Stomach (tissue), 9 donors: ENCODE data around the gene MSI1. TPM values are rescaled to one million over a fixed set of nuclear protein-coding genes. Genes with fewer than 3 reads are reported as not detected.

Experiments used
- DNase-seq, 2 donors: peaks; one replicate each; pipeline versions ENCODE4 v3.0.0 to v3.0.0-alpha.2; 2013 to 2019
- H3K27ac ChIP-seq, 5 donors: fragments of 200-600 bp in 4 of 5; sonication (generic) in 4 of 5; one replicate each; pipeline ENCODE4 v1.5.1; 2013 to 2019; ENCODE audit warnings: mild to moderate bottlenecking in 1 of 5, moderate library complexity in 1 of 5
- H3K27me3 ChIP-seq, 3 donors: fragments of 200-600 bp; sonication (generic); one replicate each; pipeline ENCODE4 v1.5.1; 2017 to 2019; ENCODE audit warnings: mixed run types in 1 of 3
- H3K36me3 ChIP-seq, 4 donors: fragments of 200-600 bp; sonication (generic); 1 replicate in 3 of 4; 2 replicates in 1 of 4; pipeline ENCODE4 v1.5.1; 2016 to 2019
- H3K4me1 ChIP-seq, 4 donors: fragments of 200-600 bp; sonication (generic); one replicate each; pipeline ENCODE4 v1.5.1; 2016 to 2019
- H3K4me3 ChIP-seq, 4 donors: fragments of 200-600 bp; sonication (generic) in 3 of 4; one replicate each; pipeline ENCODE4 v1.5.1; 2016 to 2019; ENCODE audit warnings: mild to moderate bottlenecking in 1 of 4
- H3K9me3 ChIP-seq, 4 donors: fragments of 200-600 bp; sonication (generic); one replicate each; pipeline ENCODE4 v1.5.1; 2016 to 2019
- EP300 ChIP-seq: sonication (generic); formaldehyde crosslinking; IDR thresholded peaks from one replicate; pipeline ENCODE4 v1.6.1; 2017; ENCODE audit warnings: antibody characterized with exemption
- POLR2A ChIP-seq, 4 donors: fragments of 450-650 bp; IDR thresholded peaks; one replicate each; pipeline ENCODE4 v1.6.1; 2016; ENCODE audit warnings: antibody characterized with exemption in 4 of 4, control low read depth in 2 of 4, mild to moderate bottlenecking in 1 of 4, moderate library complexity in 1 of 4
- POLR2AphosphoS5 ChIP-seq, 3 donors: sonication (generic); formaldehyde crosslinking; IDR thresholded peaks; one replicate each; pipeline ENCODE4 v1.6.1; 2016; ENCODE audit warnings: antibody characterized with exemption in 3 of 3
- WGBS, 5 donors: extraction: QIAGEN DNeasy Blood & Tissue Kit in 3 of 5; methylation state at CpG; one replicate each; pipeline versions ENCODE4 v1.1.5 to v1.1.7; 2013 to 2018; 5-methylcytosine and 5-hydroxymethylcytosine counted together
- intact Hi-C: fragments of 100-400 bp; cut with DNase I; formaldehyde crosslinking; loops from one replicate; pipeline ENCODE4 v1.15.1; 2023; ENCODE audit warnings: low total_unique reads
- polyA plus RNA-seq, 3 donors: library from polyadenylated mRNA; stranded (reverse); fragments of 200-250 nt; gene quantifications; one replicate each; pipeline ENCODE4 v1.2.3, GENCODE V29; 2013
- total RNA-seq, 5 donors: library from RNA; depleted of rRNA; stranded (reverse); fragments of >200 nt; gene quantifications; one replicate each; pipeline versions ENCODE4 v1.1.0 to v1.2.3, GENCODE V29; 2014 to 2016
- TF ChIP-seq, protein P1 (sequence below), 7 experiments: fragments of 450-650 bp in 4 of 7; fragments of 200-600 bp in 3 of 7; sonication (generic) in 3 of 7; IDR thresholded peaks; one replicate each; pipeline ENCODE4 v1.5.1; 2016 to 2019; ENCODE audit warnings: antibody characterized with exemption in 7 of 7, control low read depth in 2 of 7, mild to moderate bottlenecking in 1 of 7
- donor health status: healthy with polysubstance abuse.
- donor health status: Bipolar disorder and iron deficiency.
- donor health status: healthy.

MSI1 gene
- total and polyA plus RNA-seq, 8 donors = 0.58 to 7.1 (median 1.6) TPM; not detected in 2

DNA sequence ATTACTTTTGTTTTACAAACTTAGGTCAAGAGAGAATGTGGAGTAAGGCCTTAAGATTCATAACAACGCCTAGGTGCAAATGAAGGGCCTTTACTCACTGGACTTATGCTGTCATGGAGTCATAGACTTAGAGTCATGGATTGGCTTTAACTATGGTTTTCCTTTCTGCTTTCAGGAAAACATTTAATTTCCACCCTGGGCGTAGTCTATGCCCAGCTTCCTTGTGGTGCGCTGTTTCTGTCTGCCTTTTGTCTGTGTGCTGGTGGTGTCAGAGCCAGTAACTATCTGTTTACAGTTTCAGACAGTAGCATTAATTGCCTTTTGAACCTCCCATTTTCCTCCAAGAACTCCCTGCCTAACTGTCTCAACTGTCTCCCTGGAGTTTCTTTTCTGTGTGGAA is 37.1 kb upstream of the MSI1 start:
- Histone ChIP-seq H3K4me1 (no peaks in the 10 kb centered on the region), H3K27ac (no peak overlapping the region), H3K27me3 (no peaks in the 10 kb centered on the region), H3K4me3 (no peak overlapping the region), H3K36me3 (no peaks in the 10 kb centered on the region), H3K9me3 (no peaks in the 10 kb centered on the region)
- peak in 1 of 2 donors; percentile 17 for DNase-seq
- intact Hi-C loops = no loop called here
- TF ChIP-seq POLR2AphosphoS5 (IDR thresholded peaks at IDR 0.05) (no peak), EP300 (no peak), POLR2A (IDR thresholded peaks at IDR 0.05) (no peak)
- TF ChIP-seq, protein P1, sequence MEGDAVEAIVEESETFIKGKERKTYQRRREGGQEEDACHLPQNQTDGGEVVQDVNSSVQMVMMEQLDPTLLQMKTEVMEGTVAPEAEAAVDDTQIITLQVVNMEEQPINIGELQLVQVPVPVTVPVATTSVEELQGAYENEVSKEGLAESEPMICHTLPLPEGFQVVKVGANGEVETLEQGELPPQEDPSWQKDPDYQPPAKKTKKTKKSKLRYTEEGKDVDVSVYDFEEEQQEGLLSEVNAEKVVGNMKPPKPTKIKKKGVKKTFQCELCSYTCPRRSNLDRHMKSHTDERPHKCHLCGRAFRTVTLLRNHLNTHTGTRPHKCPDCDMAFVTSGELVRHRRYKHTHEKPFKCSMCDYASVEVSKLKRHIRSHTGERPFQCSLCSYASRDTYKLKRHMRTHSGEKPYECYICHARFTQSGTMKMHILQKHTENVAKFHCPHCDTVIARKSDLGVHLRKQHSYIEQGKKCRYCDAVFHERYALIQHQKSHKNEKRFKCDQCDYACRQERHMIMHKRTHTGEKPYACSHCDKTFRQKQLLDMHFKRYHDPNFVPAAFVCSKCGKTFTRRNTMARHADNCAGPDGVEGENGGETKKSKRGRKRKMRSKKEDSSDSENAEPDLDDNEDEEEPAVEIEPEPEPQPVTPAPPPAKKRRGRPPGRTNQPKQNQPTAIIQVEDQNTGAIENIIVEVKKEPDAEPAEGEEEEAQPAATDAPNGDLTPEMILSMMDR (IDR thresholded peaks at IDR 0.05) = no peak
- WGBS, 5 donors = 68 to 89% (median 81%) methylated on average over 3 of the region's 3 CpGs

DNA sequence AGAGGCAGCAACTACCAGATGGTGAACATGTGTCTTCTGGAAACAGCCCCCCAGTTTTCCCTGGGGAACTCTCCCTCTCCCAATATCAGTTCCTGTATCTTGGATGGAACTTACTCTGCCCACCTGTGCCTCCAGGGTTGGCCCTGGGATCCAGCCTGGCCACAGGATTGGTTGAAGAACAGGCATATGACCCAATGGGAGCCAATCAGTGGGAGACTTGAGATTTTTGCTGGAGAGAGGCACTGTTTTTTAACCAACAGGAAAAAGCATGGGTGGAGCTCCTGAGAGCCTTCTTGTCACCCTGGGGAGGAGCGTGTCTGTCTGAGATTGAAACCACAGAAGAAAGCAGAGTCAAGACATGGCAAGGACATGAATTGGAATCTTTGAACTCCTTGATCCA is 35.3 kb upstream of the MSI1 start:
- H3K4me3 ChIP-seq = no peak overlapping the region
- no peaks in the 10 kb centered on the region for H3K4me1 ChIP-seq
- no peak overlapping the region for H3K27ac ChIP-seq
- no peaks in the 10 kb centered on the region for H3K36me3 ChIP-seq
- intact Hi-C loops = no loop called here
- no peaks in the 10 kb centered on the region for H3K9me3 ChIP-seq
- H3K27me3 ChIP-seq = peaks cover 0 to 5% (median 0%) of the 10 kb centered on the region in 3 donors
- TF ChIP-seq POLR2A (IDR thresholded peaks at IDR 0.05) (no peak), POLR2AphosphoS5 (IDR thresholded peaks at IDR 0.05) (no peak), EP300 (no peak)
- TF ChIP-seq, protein P1 (IDR thresholded peaks at IDR 0.05) = no peak
- WGBS, 5 donors = 74 to 100% (median 83%) methylated on average over 1 of the region's 1 CpG
- DNase-seq = no peak

DNA sequence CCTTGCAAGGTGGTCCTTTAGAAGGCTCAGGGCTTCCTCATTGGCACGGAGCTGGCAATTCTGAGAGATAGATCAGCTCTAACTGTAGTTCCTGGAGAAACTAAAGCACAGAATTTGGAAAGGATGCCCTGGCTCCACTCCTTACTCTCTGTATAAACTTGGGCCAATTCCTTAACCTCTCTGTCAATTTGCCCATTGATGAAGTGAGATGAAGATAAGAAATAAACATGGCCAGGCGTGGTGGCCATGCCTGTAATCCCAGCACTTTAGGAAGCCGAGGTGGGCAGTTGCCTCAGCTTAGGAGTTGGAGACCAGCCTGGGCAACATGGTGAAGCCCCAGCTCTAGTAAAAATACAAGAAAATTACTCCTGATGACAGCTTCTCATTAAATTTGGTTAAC is 34.9 kb upstream of the MSI1 start:
- Histone ChIP-seq H3K27ac (no peak overlapping the region), H3K36me3 (no peaks in the 10 kb centered on the region), H3K4me1 (no peaks in the 10 kb centered on the region), H3K27me3 (peaks cover 0 to 6% (median 0%) of the 10 kb centered on the region in 3 donors), H3K4me3 (no peak overlapping the region), H3K9me3 (no peaks in the 10 kb centered on the region)
- DNase-seq = no peak
- intact Hi-C loops = no loop called here
- TF ChIP-seq, protein P1 (IDR thresholded peaks at IDR 0.05) = no peak
- no peak for TF ChIP-seq POLR2AphosphoS5 (IDR thresholded peaks at IDR 0.05)
- no peak for TF ChIP-seq POLR2A (IDR thresholded peaks at IDR 0.05)
- TF ChIP-seq EP300 = no peak
- 53 to 68% (median 55%) methylated on average over 3 of the region's 3 CpGs for WGBS, 5 donors

DNA sequence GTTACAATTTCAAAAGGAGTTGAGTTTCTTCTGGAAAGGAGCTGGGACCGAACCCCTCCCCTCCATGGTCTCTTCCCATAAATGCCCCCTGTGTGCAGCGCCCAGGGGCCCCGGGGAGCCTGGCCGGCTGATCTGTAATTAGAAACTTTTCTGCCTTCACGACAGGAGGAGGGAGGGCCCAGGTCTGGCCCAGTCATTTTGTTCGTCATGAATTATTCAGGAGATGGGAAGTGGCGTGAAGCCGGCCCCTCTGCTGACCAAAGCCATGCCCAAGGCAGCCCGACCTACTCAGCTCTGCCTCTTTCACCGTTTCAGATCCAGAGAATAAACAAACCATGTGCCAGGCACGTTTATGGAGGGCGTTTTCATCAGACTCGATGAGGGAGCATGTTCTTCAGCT is 33.3 kb upstream of the MSI1 start:
- intact Hi-C loops = no loop called here
- H3K4me1 ChIP-seq = peaks cover 4 to 12% (median 8%) of the 10 kb centered on the region in 4 donors
- DNase-seq = peak in 1 of 2 donors; percentile 41
- TF ChIP-seq EP300 = no peak
- TF ChIP-seq POLR2A (IDR thresholded peaks at IDR 0.05) = no peak
- no peak for TF ChIP-seq POLR2AphosphoS5 (IDR thresholded peaks at IDR 0.05)
- TF ChIP-seq, protein P1 (IDR thresholded peaks at IDR 0.05) = no peak
- peaks cover 0 to 22% (median 0%) of the 10 kb centered on the region in 3 donors for H3K27me3 ChIP-seq
- H3K9me3 ChIP-seq = no peaks in the 10 kb centered on the region
- H3K4me3 ChIP-seq = no peak overlapping the region
- 21 to 38% (median 27%) methylated on average over 13 of the region's 13 CpGs for WGBS, 5 donors
- no peaks in the 10 kb centered on the region for H3K36me3 ChIP-seq
- H3K27ac ChIP-seq = no peak overlapping the region
